ENCODE results near the gene SH2B3.

- TF ChIP-seq CTCF (IDR thresholded peaks at IDR 0.05) (no peak), EZH2 (IDR thresholded peaks at IDR 0.05; ENCODE audit: borderline replicate concordance, insufficient read depth, low read depth, low read length, poor library complexity, severe bottlenecking) (no peak)
These were observed at the start of gene SH2B3 for GRCh38 chr12:111405859-111406473.
